DMS153 treated with DMSO at 0.1 percent for 48 hours (cell line): ENCODE data around the gene TNFRSF21.
"Not testable (repeated sequence)": the region's sequence is repeated elsewhere in the genome, so short reads cannot be mapped to it uniquely, and the experiment has no call there.

Experiments
- DNase-seq: peaks from one replicate; lab custom pipeline; 2025; ENCODE audit not compliant: unreplicated experiment; lab: John Stamatoyannopoulos, UW

TNFRSF21 gene

DNA sequence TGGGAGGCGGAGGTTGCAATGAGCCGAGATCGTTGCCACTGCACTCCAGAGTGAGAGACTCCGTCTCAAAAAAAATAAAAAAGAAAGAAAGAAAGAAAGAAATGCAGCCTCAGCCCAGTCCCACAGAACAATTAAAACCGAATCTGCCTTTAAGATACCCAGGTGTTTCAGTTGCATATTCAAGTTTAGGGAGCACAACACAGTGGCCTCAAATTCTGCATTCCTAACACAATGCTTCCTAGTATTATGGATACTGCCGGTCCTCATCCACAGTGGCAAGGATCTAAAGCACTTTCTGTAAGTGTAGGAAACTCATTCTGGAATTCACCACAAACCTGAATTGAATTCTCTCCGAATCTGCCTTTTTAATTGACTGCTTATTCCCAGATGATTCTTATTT is 80.5 kb downstream of the TNFRSF21 start:
- DNase-seq: no peak

GRCh38 chr6:47228093-47228492 is 81.6 kb downstream of the TNFRSF21 start:
- not testable (repeated sequence) for DNase-seq

- DNase-seq: not testable (repeated sequence)
These were observed 86.5 kb downstream of the TNFRSF21 start for GRCh38 chr6:47223251-47223650.

DNA sequence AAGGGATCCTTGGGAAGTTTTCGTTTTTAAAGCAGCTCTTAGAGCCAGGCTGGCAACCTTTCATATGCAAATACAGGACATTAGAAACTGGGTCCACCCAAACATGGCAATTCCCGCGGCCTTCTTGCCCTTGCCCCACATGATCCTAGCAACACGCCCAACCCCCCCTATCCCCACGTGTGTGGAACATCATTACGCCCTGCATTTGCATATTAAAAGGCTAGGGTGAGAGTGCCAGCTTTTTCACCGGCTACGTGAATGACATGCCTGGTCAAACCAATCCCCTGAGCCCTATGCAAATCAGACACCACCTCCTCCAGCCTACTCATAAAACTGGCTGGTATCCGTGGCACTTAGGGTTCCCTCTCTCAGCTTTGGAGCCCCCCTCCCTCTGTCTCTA is 88.1 kb downstream of the TNFRSF21 start:
- no peak for DNase-seq

- no peak for DNase-seq
These were observed 100.1 kb downstream of the TNFRSF21 start for GRCh38 chr6:47209632-47210031.

DNA sequence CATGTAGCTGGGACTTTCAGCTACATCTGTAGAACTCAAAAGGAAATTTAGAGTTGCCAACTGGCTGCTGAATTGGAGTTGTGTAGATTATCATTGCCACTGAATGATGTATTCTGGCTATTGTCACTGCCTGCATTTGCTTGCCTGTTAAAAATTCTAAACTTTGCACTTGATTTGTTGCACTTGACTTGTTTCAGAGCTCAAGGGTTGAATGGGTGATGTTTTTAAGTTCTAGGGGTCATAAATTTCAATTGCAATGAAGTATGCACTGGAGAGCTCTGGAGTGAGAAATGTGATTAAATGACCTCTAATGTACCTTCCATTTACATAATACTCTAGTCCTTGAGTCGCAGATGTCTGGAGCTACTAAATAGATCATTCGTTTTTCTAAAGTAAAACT is 102.4 kb downstream of the TNFRSF21 start:
- no peak for DNase-seq

- no peak for DNase-seq
These were observed 103.1 kb downstream of the TNFRSF21 start for GRCh38 chr6:47206626-47207025.

DNA sequence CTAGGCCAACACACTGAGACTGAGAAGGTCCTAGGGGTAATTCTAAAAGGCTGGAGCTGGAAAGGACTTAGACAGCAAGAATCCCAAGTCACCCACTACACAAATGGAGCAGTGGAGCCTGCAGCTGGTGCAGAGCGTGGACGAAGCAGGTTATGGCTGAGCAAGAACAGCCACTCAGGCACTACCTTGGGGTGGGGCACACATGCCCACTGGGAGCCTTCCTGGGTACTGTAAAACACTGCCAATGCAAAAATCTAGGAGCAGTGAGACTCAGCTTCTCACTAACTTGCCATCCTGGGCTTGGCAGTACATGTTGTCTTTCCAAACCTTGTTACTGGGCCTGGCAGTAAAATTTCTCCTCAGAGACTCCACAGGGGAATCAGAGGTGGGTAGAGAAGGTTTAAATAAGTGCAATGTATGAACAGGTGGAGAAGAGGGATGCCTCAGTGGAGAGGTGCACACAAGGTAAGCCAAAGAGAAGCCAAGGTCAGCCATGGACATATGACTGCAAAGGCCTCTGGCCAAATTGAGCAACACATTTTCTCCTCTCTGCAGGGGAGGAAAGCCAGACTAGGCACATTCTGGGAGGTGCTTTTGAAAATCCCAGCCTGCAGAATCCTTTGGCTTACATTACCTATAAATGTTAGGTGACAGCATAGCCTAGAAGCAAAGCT is 105.6 kb downstream of the TNFRSF21 start:
- no peak for DNase-seq

DNA sequence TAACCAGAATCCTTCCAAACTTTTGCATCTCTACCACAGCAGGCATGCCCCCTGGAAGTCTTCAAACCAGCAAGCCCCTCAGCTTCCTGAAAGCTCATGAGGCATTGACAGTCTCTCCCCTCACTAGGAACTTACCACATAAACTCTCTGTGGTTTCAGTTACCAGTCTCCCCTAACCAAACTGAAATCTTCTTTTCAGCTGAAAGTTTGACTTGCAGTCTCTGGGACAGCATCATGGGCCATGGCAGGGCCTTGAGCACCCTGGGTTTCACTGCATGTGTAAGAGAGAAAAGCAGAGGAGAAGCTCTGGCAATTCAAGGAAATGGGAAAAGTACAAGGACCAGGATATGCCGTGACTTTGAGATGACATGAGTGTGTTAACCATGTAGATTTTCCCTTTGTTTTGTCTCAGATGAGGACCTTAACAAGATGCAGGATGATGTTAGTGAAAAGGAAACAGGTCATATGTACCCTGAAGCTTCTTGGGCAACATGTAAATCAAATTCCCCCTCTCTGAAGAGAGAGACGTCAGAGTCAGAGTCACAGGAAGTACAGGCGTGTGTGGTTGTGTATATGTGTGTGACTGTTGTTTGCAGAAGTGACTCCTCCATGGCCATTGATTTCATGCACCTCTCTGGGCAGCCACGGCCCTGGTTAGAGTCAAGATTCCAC is 106.3 kb downstream of the TNFRSF21 start:
- DNase-seq: no peak

DNA sequence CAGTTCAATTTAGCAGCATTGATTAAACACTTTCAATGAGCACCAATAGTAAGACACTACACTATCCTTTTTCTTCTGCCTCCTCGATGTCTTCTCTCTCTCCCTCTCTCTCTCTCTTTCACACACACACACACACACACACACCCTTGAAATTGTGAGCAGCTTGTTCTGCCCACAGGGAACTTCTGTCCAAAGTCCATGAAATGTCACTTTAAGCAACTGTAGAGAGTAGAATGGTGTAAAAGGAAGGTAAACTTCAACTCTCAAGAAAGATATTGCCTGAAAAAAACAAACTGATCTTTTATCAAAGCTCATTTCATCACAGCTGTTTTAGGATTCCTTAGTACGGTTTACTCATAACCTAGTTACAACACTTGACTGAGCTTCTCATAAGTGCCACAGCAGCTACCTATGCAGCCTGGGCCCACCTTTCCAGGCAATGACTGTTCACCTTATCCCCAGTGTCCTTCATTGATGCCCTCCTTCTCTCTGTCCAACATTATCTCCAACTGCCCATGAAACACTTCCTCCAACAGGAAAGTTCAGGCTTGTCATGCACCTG is 107.0 kb downstream of the TNFRSF21 start:
- DNase-seq: no peak

DNA sequence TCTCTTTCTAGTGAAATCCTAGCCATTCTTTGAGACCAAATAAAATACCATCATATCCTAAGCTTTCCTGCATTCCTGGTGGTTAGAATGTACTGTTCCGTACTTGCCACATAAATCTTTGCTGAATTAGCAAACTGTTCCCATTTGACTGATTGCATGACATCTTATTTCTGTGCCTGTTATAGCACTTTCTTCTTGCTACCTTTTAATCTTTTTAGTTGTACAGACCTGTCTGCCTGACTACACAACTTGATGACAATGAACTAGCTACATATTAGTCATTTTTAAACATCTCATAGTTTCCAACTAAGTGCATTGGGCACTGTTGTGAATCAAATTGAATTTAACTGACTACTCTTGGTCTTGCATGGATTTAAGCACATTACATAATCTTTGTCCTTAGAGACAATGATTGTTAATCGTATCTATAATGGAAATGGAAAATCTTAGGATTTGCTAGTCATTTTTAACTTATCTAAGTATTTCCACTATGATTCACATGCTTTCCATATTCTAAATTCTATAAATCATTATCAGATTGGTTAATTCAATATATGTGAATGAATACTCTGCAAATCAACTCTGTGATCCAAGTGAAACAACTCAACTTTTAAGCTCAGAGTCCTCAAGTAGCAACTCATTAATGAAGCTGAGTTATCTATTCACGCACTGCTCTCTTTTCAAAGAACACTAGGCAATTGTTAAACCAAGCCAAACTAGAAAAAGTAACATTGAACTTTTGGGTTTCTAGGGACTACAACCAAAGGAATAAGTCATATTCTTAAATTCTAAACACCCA is 109.0 kb downstream of the TNFRSF21 start:
- no peak for DNase-seq

- no peak for DNase-seq
These were observed 111.7 kb downstream of the TNFRSF21 start for GRCh38 chr6:47197682-47198640.

- no peak for DNase-seq
These were observed 113.6 kb downstream of the TNFRSF21 start for GRCh38 chr6:47196113-47196512.

GRCh38 chr6:47195011-47195650 is 114.6 kb downstream of the TNFRSF21 start:
- DNase-seq: no peak

GRCh38 chr6:47188588-47189021 is 121.1 kb downstream of the TNFRSF21 start:
- DNase-seq: no peak

DNA sequence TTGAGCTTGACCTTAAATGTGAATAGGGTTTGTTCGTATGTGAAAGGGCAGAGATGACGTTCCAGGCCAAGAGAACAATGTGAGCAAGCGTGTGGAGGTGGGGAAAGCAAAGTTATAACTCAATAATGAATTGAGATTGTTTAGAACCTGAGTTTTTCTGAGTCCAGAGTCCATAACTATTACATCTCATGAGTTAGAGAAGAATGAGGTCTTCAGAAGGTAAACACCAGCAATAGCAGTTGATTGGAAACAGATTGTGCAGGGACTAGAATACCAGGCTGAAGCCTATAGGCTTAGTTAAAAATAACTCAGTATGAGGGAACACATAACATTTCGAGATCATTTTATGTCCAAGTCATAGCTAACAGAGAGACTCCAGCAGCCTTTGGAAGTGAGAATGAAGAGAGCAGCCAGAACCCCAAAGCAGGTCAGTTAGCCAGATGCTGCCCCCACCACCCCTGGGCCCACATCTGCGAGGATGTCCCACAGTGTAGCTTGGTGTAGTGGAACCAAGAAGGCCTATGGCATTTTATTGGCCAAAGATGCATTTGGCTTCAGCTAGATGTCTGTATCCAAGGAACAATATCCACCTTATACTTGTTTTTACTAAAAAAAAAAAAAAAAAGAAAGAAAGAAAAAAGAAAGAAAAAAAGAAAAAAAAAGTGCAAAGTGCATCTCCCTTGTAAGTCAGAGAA is 121.7 kb downstream of the TNFRSF21 start:
- DNase-seq: no peak

DNA sequence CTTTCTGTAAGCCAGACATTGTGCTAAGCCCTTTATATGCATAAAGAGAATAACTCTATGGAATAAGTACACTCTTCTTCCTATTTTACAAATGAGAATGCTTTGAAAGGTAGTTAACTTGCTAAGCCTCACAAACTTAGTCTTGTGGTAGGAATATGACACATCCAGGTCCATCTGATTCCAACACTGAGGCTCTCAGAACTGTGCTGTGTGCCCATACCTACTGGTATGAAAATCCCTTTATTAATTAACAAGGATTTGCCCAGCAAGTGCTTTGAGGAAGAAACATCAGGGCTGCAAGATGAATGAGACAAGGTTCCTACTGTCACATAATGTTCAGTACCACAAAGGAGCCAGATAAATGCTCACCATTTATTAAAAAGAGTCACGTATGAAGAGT is 122.6 kb downstream of the TNFRSF21 start:
- DNase-seq: no peak

DNA sequence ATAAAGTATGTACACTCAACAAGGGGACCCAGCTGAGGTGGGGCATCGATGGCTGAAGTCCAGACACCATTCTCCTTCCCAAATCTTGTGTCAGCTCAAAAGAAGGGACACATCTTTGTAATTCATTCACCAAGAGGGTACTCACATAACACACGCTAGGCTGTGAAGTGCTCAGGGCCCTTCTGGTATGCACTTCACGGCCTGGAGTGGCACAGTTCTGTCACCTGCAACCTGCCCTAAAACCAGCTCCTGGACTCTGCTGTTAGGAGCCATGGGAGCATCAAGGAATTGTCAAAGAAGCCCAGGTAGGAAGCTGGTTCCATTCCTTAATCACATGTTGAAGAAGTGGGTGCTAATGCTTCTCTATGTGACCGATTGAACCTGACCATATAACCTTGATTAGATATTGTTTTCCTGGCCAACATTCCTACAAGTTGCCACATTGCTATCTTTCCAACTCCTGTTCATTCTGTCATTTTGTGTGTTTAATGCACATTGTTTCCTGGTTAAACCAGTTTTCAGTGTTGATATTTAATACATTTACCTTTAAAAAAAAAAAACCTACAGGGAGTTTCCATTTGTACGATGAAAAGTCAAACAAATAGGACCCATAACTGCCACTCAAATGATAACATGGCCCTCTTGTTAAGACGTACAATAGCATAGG is 127.3 kb downstream of the TNFRSF21 start:
- no peak for DNase-seq

GRCh38 chr6:47181681-47182080 is 128.0 kb downstream of the TNFRSF21 start:
- no peak for DNase-seq
